ENCODE measurements around the gene FAM124A. TPM values are rescaled to one million over a fixed set of nuclear protein-coding genes. Genes with fewer than 3 reads are reported as not detected.

Gene FAM124A
- total RNA-seq, 6 experiments from 2014 or later = not detected

- no peak for DNase-seq
- Mint-ChIP-seq H3K27ac (no peak overlapping the region), H3K4me1 (ENCODE audit: low read depth) (no peaks in the 10 kb centered on the region), H3K4me3 (no peak overlapping the region), H3K9me3 (no peaks in the 10 kb centered on the region), H3K36me3 (ENCODE audit: low read depth) (no peaks in the 10 kb centered on the region), H3K27me3 (ENCODE audit: insufficient read depth) (peaks cover 45% of the 10 kb centered on the region)
- TF ChIP-seq, protein P1, sequence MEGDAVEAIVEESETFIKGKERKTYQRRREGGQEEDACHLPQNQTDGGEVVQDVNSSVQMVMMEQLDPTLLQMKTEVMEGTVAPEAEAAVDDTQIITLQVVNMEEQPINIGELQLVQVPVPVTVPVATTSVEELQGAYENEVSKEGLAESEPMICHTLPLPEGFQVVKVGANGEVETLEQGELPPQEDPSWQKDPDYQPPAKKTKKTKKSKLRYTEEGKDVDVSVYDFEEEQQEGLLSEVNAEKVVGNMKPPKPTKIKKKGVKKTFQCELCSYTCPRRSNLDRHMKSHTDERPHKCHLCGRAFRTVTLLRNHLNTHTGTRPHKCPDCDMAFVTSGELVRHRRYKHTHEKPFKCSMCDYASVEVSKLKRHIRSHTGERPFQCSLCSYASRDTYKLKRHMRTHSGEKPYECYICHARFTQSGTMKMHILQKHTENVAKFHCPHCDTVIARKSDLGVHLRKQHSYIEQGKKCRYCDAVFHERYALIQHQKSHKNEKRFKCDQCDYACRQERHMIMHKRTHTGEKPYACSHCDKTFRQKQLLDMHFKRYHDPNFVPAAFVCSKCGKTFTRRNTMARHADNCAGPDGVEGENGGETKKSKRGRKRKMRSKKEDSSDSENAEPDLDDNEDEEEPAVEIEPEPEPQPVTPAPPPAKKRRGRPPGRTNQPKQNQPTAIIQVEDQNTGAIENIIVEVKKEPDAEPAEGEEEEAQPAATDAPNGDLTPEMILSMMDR (IDR thresholded peaks at IDR 0.05) = no peak
Measured at GRCh38 chr13:51245583-51245982, 23.4 kb downstream of the FAM124A start.

DNA sequence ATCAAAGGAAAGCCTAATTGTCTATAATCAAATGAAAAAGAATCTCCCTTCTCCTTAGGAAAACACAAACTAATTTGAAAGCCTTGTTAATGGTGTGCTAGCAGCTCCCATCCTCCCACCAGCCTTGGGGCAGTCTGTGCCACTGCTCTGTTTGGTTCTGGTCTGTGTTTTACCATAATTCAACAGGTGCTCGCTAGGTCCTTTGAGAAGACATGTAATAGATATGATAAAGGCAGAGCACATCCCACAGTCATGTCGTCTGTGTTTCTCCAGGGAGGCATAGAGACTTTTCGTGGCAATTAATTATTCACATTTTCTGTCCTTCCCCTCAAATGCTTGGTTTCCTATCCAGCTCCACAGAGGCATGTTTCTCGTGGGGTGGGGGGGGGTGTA lies 23.8 kb downstream of the FAM124A start:
- DNase-seq = no peak
- Mint-ChIP-seq H3K27ac (no peak overlapping the region), H3K9me3 (no peaks in the 10 kb centered on the region), H3K36me3 (ENCODE audit: low read depth) (no peaks in the 10 kb centered on the region), H3K4me1 (ENCODE audit: low read depth) (no peaks in the 10 kb centered on the region), H3K4me3 (no peak overlapping the region), H3K27me3 (ENCODE audit: insufficient read depth) (peaks cover 44% of the 10 kb centered on the region)
- TF ChIP-seq, protein P1 (IDR thresholded peaks at IDR 0.05) = no peak

DNA sequence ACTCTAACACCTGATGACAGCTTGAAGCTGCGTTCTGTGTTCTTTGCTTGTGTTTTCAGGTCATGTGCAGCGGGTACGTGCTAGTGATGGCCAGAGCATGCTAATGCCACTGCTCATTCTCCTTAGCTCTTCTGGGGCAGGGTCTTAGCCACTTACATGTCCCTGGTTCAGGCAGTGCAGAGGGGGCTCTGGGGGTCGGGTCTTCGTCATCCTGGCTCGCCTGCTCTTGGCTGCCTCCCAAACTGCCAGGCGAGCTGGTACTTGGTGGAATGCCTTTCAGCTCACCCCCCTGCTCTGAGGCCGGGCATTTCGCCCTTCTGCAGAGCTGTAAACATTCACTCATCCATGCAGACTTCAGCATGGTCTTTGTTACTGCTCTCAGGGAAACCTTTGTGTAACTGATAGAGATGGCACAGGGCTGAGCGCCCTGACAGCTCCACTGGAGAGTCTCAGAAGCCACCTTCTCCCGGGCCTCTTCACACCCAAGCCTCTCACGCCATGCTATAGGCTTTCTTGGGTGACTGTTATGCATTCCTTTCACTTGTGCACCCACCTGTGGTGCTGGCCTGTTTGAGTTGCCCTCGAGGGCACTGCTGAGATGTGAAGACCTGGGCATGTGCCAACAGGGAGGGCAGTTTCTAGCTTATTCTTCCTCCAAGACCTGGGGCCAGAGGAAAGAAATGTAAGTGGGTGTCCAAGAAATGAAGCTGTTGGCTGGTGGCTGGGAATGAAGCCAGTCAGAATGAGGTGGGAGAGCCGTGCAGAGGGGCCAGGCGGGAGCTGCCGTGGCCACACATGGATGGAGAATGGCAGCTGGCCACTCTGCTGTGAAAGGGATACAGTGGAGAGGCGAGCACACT lies 24.4 kb downstream of the FAM124A start:
- no peak for DNase-seq
- no peak overlapping the region for H3K4me3 Mint-ChIP-seq
- H3K9me3 Mint-ChIP-seq = no peaks in the 10 kb centered on the region
- H3K4me1 Mint-ChIP-seq (ENCODE audit: low read depth) = no peaks in the 10 kb centered on the region
- peaks cover 40% of the 10 kb centered on the region for H3K27me3 Mint-ChIP-seq (ENCODE audit: insufficient read depth)
- no peak overlapping the region for H3K27ac Mint-ChIP-seq
- TF ChIP-seq, protein P1 (IDR thresholded peaks at IDR 0.05) = no peak
- no peaks in the 10 kb centered on the region for H3K36me3 Mint-ChIP-seq (ENCODE audit: low read depth)

- TF ChIP-seq, protein P1 (IDR thresholded peaks at IDR 0.05) = no peak
- Mint-ChIP-seq H3K27ac (no peak overlapping the region), H3K36me3 (ENCODE audit: low read depth) (no peaks in the 10 kb centered on the region), H3K27me3 (ENCODE audit: insufficient read depth) (peaks cover 36% of the 10 kb centered on the region), H3K9me3 (no peaks in the 10 kb centered on the region), H3K4me3 (no peak overlapping the region), H3K4me1 (ENCODE audit: low read depth) (no peaks in the 10 kb centered on the region)
- DNase-seq = no peak
Measured at GRCh38 chr13:51249255-51249654, 27.1 kb downstream of the FAM124A start.

DNA sequence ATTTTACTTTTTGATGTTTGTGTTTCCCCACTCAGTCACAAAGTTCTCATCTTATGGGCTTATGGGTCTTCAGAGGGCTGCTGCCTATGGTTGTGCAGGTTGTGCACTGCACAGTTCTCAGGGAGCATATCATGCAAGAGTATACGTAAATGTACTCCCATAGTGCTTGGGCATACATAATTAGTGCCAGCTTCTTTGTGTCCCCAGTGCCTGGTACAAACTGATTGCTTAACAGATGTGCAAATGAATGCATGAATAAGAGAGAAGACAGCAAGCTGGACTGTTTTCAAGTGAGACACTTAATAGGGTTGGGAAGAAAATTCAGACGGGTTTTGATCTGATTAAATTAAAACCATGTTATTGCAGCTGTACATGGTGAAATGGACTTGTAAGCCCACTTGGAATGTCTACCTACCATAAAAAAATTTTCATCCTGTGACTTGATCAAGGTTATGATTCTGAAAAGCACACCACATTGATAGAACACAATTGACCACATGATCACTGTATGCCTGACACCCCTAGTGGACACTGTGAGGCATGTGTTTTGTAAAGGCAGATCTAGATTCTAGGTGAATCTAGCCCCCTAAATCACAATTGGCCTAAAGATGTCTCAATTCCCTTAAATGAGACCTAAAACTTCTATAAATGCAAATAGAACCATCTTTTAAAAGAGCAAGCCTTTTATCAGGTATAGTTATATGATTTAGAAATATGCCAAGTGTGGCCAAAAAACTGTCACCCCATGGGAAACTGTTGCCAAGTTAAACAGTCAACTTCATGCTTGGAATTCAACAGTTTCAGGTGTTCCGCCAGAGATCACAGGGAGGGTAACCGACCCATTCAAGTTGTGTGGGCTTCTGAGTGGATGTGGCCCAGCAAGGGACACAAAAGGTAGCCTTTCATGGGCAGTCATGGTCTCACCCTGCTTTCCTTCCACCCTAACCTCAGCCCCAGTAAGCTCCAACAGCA lies 27.9 kb downstream of the FAM124A start:
- Mint-ChIP-seq H3K36me3 (ENCODE audit: low read depth) (no peaks in the 10 kb centered on the region), H3K27ac (no peak overlapping the region)
- TF ChIP-seq, protein P1 (IDR thresholded peaks at IDR 0.05) = peak; percentile 71

More for the DNA sequence above, 27.9 kb downstream of the FAM124A start:
- H3K4me3 Mint-ChIP-seq = no peak overlapping the region
- no peak for DNase-seq
- H3K9me3 Mint-ChIP-seq = no peaks in the 10 kb centered on the region
- peaks cover 28% of the 10 kb centered on the region for H3K27me3 Mint-ChIP-seq (ENCODE audit: insufficient read depth)
- H3K4me1 Mint-ChIP-seq (ENCODE audit: low read depth) = no peaks in the 10 kb centered on the region

Data from HFFc6 (cell line).